OCI-LY1 (cell line): ENCODE results near the gene TMEM178B.

Experiments used
- H2AFZ ChIP-seq: fragments of 200-600 bp; sonication (generic), shearing (Covaris generic); 2 replicates; pipeline ENCODE4 v1.6.0; 2014; ENCODE audit warnings: antibody characterized with exemption, mild to moderate bottlenecking, low read length
- H3F3A ChIP-seq: fragments of 200-600 bp; sonication (generic), shearing (Covaris generic); 2 replicates; pipeline ENCODE4 v1.6.0; 2014; ENCODE audit warnings: mild to moderate bottlenecking, antibody characterized with exemption, low read length, moderate library complexity; ENCODE audit not compliant: insufficient read depth
- H3K27ac ChIP-seq: fragments of 200-600 bp; sonication (generic); 2 replicates; pipeline ENCODE4 v1.5.1; 2014; ENCODE audit warnings: low read length, mixed run types, mild to moderate bottlenecking, low read depth; ENCODE audit not compliant: poor library complexity, severe bottlenecking
- H3K27me3 ChIP-seq: fragments of 200-600 bp; sonication (generic); 2 replicates; pipeline ENCODE4 v1.6.0; 2014; ENCODE audit warnings: antibody characterized with exemption, mild to moderate bottlenecking, low read length, moderate library complexity; ENCODE audit not compliant: insufficient read depth
- H3K36me3 ChIP-seq: fragments of 200-600 bp; sonication (generic); 2 replicates; pipeline ENCODE4 v1.6.1; 2014; ENCODE audit warnings: mild to moderate bottlenecking, antibody characterized with exemption, low read length, moderate library complexity, mixed read lengths; ENCODE audit not compliant: insufficient read depth
- H3K4me1 ChIP-seq: fragments of 200-600 bp; sonication (generic); 2 replicates; pipeline ENCODE4 v1.5.1; 2014; ENCODE audit warnings: mild to moderate bottlenecking, low read length, moderate library complexity; ENCODE audit not compliant: insufficient read depth, severe bottlenecking
- H3K4me2 ChIP-seq: fragments of 200-600 bp; sonication (generic), shearing (Covaris generic); 2 replicates; pipeline ENCODE4 v1.6.1; 2014; ENCODE audit warnings: low read length
- H3K4me3 ChIP-seq: fragments of 200-600 bp; sonication (generic); 2 replicates; pipeline ENCODE4 v1.5.1; 2014; ENCODE audit warnings: low read length, low read depth, mild to moderate bottlenecking, mixed read lengths; ENCODE audit not compliant: poor library complexity, severe bottlenecking
- H3K79me2 ChIP-seq: fragments of 200-600 bp; shearing (Covaris generic); 2 replicates; pipeline ENCODE4 v1.6.1; 2016; ENCODE audit warnings: mixed run types, low read length, mixed read lengths; ENCODE audit not compliant: insufficient read depth
- H3K9ac ChIP-seq: fragments of 200-600 bp; sonication (generic), shearing (Covaris generic); 2 replicates; pipeline ENCODE4 v1.6.1; 2014; ENCODE audit warnings: mild to moderate bottlenecking, low read length, mixed read lengths
- H3K9me2 ChIP-seq: fragments of 200-600 bp; sonication (generic), shearing (Covaris generic); 2 replicates; pipeline ENCODE4 v1.6.1; 2014; ENCODE audit warnings: low read depth, mild to moderate bottlenecking, low read length, mixed read lengths
- H3K9me3 ChIP-seq: fragments of 200-600 bp; shearing (Covaris generic); 2 replicates; pipeline ENCODE4 v1.6.1; 2014; ENCODE audit warnings: low read length, mixed read lengths
- H4K20me1 ChIP-seq: fragments of 200-600 bp; sonication (generic), shearing (Covaris generic); 2 replicates; pipeline ENCODE4 v1.6.0; 2016; ENCODE audit warnings: mild to moderate bottlenecking, low read length; ENCODE audit not compliant: insufficient read depth
- EZH2 ChIP-seq: fragments of 200-600 bp; sonication (generic), shearing (Covaris generic); IDR thresholded peaks from 2 replicates; pipeline ENCODE4 v1.8.0; 2017; ENCODE audit warnings: borderline replicate concordance, mixed run types, mild to moderate bottlenecking, antibody characterized with exemption, low read length, moderate library complexity, mixed read lengths
- TF ChIP-seq, protein P1 (sequence below): fragments of 200-600 bp; sonication (generic), shearing (Covaris generic); IDR thresholded peaks from 2 replicates; pipeline ENCODE4 v1.5.1; 2017; ENCODE audit warnings: mild to moderate bottlenecking, antibody characterized with exemption, low read length, moderate library complexity, mixed read lengths

TMEM178B gene

DNA sequence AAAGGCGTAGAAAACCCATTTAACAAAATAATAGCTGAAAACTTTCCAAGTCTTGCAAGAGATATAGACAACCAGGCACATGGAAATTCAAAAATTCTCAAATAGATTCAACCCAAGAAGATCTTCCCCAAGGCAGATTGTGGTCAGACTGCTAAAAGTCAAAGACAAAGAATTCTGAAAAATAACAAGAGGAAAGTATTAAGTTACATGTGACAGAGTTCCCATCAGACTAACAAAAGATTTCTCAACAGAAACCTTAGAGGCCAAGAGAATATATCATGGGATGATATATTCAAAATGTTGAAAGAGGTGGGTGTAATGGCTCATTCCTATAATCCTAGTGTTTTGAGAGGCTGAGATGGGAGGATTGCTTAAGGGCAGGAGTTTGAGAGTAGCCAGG, 59.8 kb downstream of the TMEM178B start:
- Histone ChIP-seq H3K4me2 (no peak overlapping the region), H2AFZ (no peak overlapping the region), H3K36me3 (no peaks in the 10 kb centered on the region), H3K27me3 (no peaks in the 10 kb centered on the region), H3K9me2 (no peaks in the 10 kb centered on the region), H3F3A (no peaks in the 10 kb centered on the region), H3K9me3 (no peaks in the 10 kb centered on the region), H3K27ac (no peak overlapping the region), H3K4me3 (no peak overlapping the region), H3K79me2 (no peaks in the 10 kb centered on the region), H3K4me1 (no peaks in the 10 kb centered on the region), H3K9ac (no peak overlapping the region), H4K20me1 (no peaks in the 10 kb centered on the region)
- TF ChIP-seq, protein P1, sequence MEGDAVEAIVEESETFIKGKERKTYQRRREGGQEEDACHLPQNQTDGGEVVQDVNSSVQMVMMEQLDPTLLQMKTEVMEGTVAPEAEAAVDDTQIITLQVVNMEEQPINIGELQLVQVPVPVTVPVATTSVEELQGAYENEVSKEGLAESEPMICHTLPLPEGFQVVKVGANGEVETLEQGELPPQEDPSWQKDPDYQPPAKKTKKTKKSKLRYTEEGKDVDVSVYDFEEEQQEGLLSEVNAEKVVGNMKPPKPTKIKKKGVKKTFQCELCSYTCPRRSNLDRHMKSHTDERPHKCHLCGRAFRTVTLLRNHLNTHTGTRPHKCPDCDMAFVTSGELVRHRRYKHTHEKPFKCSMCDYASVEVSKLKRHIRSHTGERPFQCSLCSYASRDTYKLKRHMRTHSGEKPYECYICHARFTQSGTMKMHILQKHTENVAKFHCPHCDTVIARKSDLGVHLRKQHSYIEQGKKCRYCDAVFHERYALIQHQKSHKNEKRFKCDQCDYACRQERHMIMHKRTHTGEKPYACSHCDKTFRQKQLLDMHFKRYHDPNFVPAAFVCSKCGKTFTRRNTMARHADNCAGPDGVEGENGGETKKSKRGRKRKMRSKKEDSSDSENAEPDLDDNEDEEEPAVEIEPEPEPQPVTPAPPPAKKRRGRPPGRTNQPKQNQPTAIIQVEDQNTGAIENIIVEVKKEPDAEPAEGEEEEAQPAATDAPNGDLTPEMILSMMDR = no peak
- TF ChIP-seq EZH2 = no peak

- H4K20me1 ChIP-seq = no peaks in the 10 kb centered on the region
- H3K27me3 ChIP-seq = no peaks in the 10 kb centered on the region; the same call in 1 of the 2 replicates
- no peak overlapping the region for H3K9ac ChIP-seq
- H3K4me1 ChIP-seq = no peaks in the 10 kb centered on the region
- H3K4me3 ChIP-seq = no peak overlapping the region
- TF ChIP-seq, protein P1 = no peak
- no peaks in the 10 kb centered on the region for H3K9me2 ChIP-seq
- H2AFZ ChIP-seq = no peak overlapping the region
- H3F3A ChIP-seq = no peaks in the 10 kb centered on the region
- H3K9me3 ChIP-seq = peaks cover 10% of the 10 kb centered on the region; the same call in 1 of the 2 replicates
- no peaks in the 10 kb centered on the region for H3K36me3 ChIP-seq
- no peak overlapping the region for H3K27ac ChIP-seq
- H3K4me2 ChIP-seq = no peak overlapping the region
- no peaks in the 10 kb centered on the region for H3K79me2 ChIP-seq
Observed at GRCh38 chr7:141142058-141142457, 68.2 kb downstream of the TMEM178B start.

GRCh38 chr7:141144921-141145629, 71.2 kb downstream of the TMEM178B start:
- Histone ChIP-seq H3K4me3 (no peak overlapping the region), H3K27me3 (no peaks in the 10 kb centered on the region), H3K9ac (no peak overlapping the region), H3K4me1 (no peaks in the 10 kb centered on the region), H3K9me2 (no peaks in the 10 kb centered on the region), H3F3A (no peaks in the 10 kb centered on the region), H3K4me2 (no peak overlapping the region), H4K20me1 (no peaks in the 10 kb centered on the region), H3K36me3 (no peaks in the 10 kb centered on the region), H3K9me3 (peaks cover 10% of the 10 kb centered on the region; the same call in 1 of the 2 replicates), H2AFZ (no peak overlapping the region), H3K79me2 (no peaks in the 10 kb centered on the region), H3K27ac (no peak overlapping the region)
- TF ChIP-seq, protein P1 = no peak
- no peak for TF ChIP-seq EZH2
